Tibial artery (tissue), 4 donors: ENCODE data around the gene NIT2.
"Not testable (repeated sequence)": the region's sequence is repeated elsewhere in the genome, so short reads cannot be mapped to it uniquely, and the experiment has no call there.

ENCODE experiments used
- DNase-seq, 2 donors: peaks; one replicate each; pipeline ENCODE4 v3.0.0-alpha.2; 2019
- H3K27ac ChIP-seq, 2 donors: fragments of 200-600 bp; sonication (generic) in 1 of 2; 1 replicate in 1 of 2; 2 replicates in 1 of 2; pipeline ENCODE4 v1.5.1; 2018 to 2019; ENCODE audit warnings: mild to moderate bottlenecking in 1 of 2
- H3K27me3 ChIP-seq, 2 donors: fragments of 200-600 bp; sonication (generic) in 1 of 2; one replicate each; pipeline versions ENCODE4 v1.5.1 to v1.6.0; 2016 to 2019
- H3K36me3 ChIP-seq, 3 donors: fragments of 200-600 bp; sonication (generic) in 2 of 3; one replicate each; pipeline ENCODE4 v1.5.1; 2016 to 2019; ENCODE audit warnings: mild to moderate bottlenecking in 2 of 3
- H3K4me1 ChIP-seq, 4 donors: fragments of 200-600 bp; sonication (generic) in 2 of 4; 1 replicate in 3 of 4; 2 replicates in 1 of 4; pipeline ENCODE4 v1.5.1; 2016 to 2019
- H3K4me3 ChIP-seq, 2 donors: fragments of 200-600 bp; sonication (generic) in 1 of 2; 1 replicate in 1 of 2; 2 replicates in 1 of 2; pipeline ENCODE4 v1.5.1; 2018 to 2019; ENCODE audit warnings: mild to moderate bottlenecking in 2 of 2
- H3K9me3 ChIP-seq, 3 donors: fragments of 200-600 bp; sonication (generic) in 1 of 3; one replicate each; pipeline ENCODE4 v1.5.1; 2016 to 2019
- CTCF ChIP-seq, 2 experiments: fragments of 200-600 bp in 1 of 2; fragments of 450-650 bp in 1 of 2; IDR thresholded peaks; one replicate each; pipeline ENCODE4 v1.5.1; 2017 to 2019; ENCODE audit warnings: antibody characterized with exemption in 2 of 2, mild to moderate bottlenecking in 1 of 2, moderate library complexity in 1 of 2
- intact Hi-C: fragments of 100-400 bp; cut with DNase I; formaldehyde crosslinking; loops from one replicate; pipeline ENCODE4 v1.15.0; 2023; ENCODE audit warnings: low total_unique reads

Gene NIT2

DNA sequence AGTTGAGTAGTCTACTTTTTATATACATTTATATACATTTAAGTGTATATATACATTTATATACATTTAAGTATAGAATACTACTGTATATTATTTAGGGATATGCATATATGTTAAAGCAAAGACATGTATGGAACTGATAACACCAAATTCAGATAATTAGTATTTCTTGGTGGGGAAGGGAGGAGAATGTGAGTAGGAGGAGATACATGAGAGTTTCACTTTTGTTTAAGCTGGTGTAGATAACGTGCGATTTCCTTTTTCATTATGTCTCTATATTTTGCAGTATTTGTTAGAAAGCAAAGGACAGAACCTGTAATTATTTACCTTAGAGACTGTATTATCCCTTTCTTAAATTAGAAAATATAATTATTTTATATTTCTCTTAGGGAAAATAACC lies 16.6 kb upstream of the NIT2 start:
- intact Hi-C loops = loop anchor here (10.0 kb wide), 2 partner anchors 147 to 277 kb away; no protein-coding TSS in a partner anchor
- Histone ChIP-seq H3K9me3 (no peaks in the 10 kb centered on the region), H3K4me1 (peaks cover 0 to 8% (median 2%) of the 10 kb centered on the region in 4 donors), H3K27me3 (no peaks in the 10 kb centered on the region), H3K36me3 (peaks cover 17 to 43% (median 24%) of the 10 kb centered on the region in 3 donors), H3K4me3 (no peak overlapping the region), H3K27ac (no peak overlapping the region)
- no peak for DNase-seq
- no peak for TF ChIP-seq CTCF (IDR thresholded peaks at IDR 0.05)

GRCh38 chr3:100319951-100320350 lies 14.6 kb upstream of the NIT2 start:
- no peak for TF ChIP-seq CTCF (IDR thresholded peaks at IDR 0.05)

DNA sequence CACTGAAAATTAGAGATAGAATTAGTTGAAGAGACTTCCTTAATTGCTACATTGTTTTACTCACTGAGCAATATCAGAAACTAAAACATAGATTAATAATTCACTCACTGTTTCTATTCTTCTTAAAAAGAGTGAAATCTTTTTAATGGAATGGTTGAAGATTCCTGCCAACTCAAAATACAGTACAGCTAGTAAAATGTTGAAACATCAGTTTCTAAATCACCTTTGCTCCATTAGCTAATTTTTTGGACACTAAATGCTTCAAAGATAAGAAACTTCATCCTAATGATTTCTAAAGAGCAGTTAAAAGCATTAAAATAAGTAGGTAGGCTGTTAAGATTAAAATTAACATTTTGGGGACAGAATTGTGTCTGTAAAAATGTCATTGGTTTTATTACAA lies 10.5 kb upstream of the NIT2 start:
- intact Hi-C loops = no loop called here

More at GRCh38 chr3:100319951-100320350, 14.6 kb upstream of the NIT2 start:
- intact Hi-C loops = loop anchor here (10.0 kb wide), 2 partner anchors 145 to 275 kb away; no protein-coding TSS in a partner anchor
- peaks cover 0 to 8% (median 2%) of the 10 kb centered on the region in 4 donors for H3K4me1 ChIP-seq
- no peaks in the 10 kb centered on the region for H3K9me3 ChIP-seq
- H3K36me3 ChIP-seq = peaks cover 17 to 49% (median 26%) of the 10 kb centered on the region in 3 donors
- H3K27ac ChIP-seq = no peak overlapping the region
- H3K4me3 ChIP-seq = no peak overlapping the region
- no peak for DNase-seq
- H3K27me3 ChIP-seq = no peaks in the 10 kb centered on the region

GRCh38 chr3:100325827-100326226 lies 8.7 kb upstream of the NIT2 start:
- Histone ChIP-seq H3K36me3 (peaks cover 9 to 28% (median 24%) of the 10 kb centered on the region in 3 donors), H3K4me1 (no peaks in the 10 kb centered on the region), H3K4me3 (no peak overlapping the region), H3K27ac (no peak overlapping the region), H3K9me3 (no peaks in the 10 kb centered on the region), H3K27me3 (no peaks in the 10 kb centered on the region)
- intact Hi-C loops = no loop called here
- no peak for TF ChIP-seq CTCF (IDR thresholded peaks at IDR 0.05)
- DNase-seq = no peak

More for the DNA sequence above, 10.5 kb upstream of the NIT2 start:
- no peaks in the 10 kb centered on the region for H3K27me3 ChIP-seq
- no peak overlapping the region for H3K27ac ChIP-seq
- TF ChIP-seq CTCF (IDR thresholded peaks at IDR 0.05) = no peak
- H3K4me1 ChIP-seq = no peaks in the 10 kb centered on the region
- peaks cover 21 to 41% (median 35%) of the 10 kb centered on the region in 3 donors for H3K36me3 ChIP-seq
- no peak for DNase-seq
- no peaks in the 10 kb centered on the region for H3K9me3 ChIP-seq
- no peak overlapping the region for H3K4me3 ChIP-seq

DNA sequence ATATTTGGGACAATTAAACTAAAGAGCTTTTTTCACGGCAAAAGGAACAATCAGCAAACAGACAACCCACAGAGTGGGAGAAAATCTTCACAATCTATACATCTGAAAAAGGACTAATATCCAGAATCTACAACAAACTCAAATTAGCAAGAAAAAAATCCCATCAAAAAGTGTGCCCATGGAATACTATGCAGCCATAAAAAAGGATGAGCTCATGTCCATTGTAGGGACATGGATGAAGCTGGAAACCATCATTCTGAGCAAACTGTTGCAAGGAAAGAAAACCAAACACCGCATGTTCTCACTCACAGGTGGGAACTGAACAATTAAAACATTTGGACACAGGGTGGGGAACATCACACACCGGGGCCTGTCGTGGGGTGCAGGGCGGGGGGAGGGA lies 7.2 kb upstream of the NIT2 start:
- peaks cover 9 to 24% (median 20%) of the 10 kb centered on the region in 3 donors for H3K36me3 ChIP-seq

DNA sequence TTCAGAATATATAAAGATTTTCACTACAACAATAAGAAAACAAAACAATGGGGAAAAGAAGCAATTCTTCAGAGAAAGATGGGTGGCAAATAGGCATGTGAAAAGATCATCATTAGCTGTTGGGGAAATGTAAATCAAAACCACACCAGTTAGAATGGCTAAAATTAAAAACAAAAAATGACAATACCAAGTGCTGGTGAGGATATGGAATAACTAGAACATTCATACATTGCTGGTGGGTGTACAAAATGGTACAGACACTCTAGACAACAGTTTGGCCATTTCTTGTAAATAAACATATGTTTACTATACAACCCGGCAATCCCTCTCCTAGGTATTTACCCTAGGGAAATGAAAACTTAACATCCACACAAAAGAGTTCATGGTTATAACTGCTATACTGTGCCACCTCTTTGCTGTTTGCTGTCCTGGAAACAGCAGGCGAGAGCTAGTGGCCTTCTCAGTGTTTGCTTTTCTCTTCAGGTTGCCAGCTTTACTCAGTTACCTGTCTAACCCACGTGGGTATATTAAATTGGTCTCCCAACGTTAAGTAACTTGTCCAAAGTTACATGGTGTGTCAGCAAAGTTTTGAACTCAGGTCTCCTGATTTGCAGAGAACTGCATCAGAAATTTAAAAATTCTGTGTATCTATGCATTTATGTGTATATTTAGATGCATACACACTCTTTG lies 4.6 kb upstream of the NIT2 start:
- Histone ChIP-seq H3K27me3 (no peaks in the 10 kb centered on the region), H3K4me1 (peaks cover 0 to 7% (median 3%) of the 10 kb centered on the region in 4 donors), H3K9me3 (no peaks in the 10 kb centered on the region), H3K27ac (no peak overlapping the region), H3K4me3 (no peak overlapping the region), H3K36me3 (peaks cover 9% of the 10 kb centered on the region in 3 donors)
- intact Hi-C loops = no loop called here
- DNase-seq = no peak
- TF ChIP-seq CTCF (IDR thresholded peaks at IDR 0.05) = no peak

More for the DNA sequence above, 7.2 kb upstream of the NIT2 start:
- H3K27ac ChIP-seq, intact Hi-C loops, H3K4me3 ChIP-seq, DNase-seq, H3K9me3 ChIP-seq, H3K27me3 ChIP-seq, H3K4me1 ChIP-seq: not testable (repeated sequence)
